ENCODE results near the gene ITGAE.

The ITGAE gene

DNA sequence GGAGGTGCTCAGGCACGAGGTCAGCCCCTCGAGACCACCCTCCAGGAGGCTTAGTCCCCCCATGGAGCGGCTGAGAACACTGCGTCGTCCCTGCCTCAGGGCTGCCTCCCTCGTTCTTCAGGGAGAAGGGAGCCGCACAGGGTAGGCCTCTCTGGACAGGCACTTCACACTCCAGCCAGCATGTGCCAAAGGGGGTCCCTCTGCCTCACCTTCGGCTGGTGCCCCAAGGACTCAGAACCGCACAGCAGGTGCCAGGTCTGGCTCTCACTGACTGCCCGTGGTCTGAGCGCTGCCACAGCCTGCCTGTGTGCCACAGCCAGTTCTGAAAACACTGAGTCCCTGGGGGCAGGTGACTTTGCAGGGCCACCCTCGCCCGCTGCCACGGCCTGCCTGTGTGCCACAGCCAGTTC is 112.1 kb downstream of the ITGAE start:
- no peak overlapping the region for H3K4ac ChIP-seq (ENCODE audit: low read depth in 1 of 2, low read length in 2 of 2)
- H2BK120ac ChIP-seq (ENCODE audit: low read depth, low read length), result no peak overlapping the region
- H4K8ac ChIP-seq (ENCODE audit: low read length), result no peak overlapping the region
- H3K9ac ChIP-seq (ENCODE audit: low read length), result no peak overlapping the region
- no peak overlapping the region for H2BK5ac ChIP-seq (ENCODE audit: low read depth, low read length, poor library complexity, severe bottlenecking)
- H3K4me2 ChIP-seq (ENCODE audit: low read length, poor library complexity, severe bottlenecking), result no peak overlapping the region
- no peak overlapping the region for H2BK12ac ChIP-seq (ENCODE audit: low read length in 2 of 2)
- no peak overlapping the region for H3K27ac ChIP-seq (ENCODE audit: low read length, poor library complexity, severe bottlenecking)
- no peak overlapping the region for H2BK15ac ChIP-seq (ENCODE audit: low read depth, poor library complexity, severe bottlenecking)
- peaks cover 2% of the 10 kb centered on the region for H3K4me1 ChIP-seq (ENCODE audit: control insufficient read depth, insufficient read depth, low read depth, low read length)
- no peaks in the 10 kb centered on the region for H3K36me3 ChIP-seq (ENCODE audit: control insufficient read depth in 1 of 2, insufficient read depth in 2 of 2, low read depth in 1 of 2, low read length in 2 of 2)
- H3K14ac ChIP-seq (ENCODE audit: low read length in 2 of 2), result no peak overlapping the region
- no peak overlapping the region for H3K23ac ChIP-seq (ENCODE audit: low read length in 2 of 2)
- no peaks in the 10 kb centered on the region for H3K79me1 ChIP-seq (replicated peaks; ENCODE audit: low read length, poor library complexity, severe bottlenecking)
- no peak overlapping the region for H3K18ac ChIP-seq (ENCODE audit: low read depth in 1 of 2, low read length in 2 of 2)
- no peak overlapping the region for H3K4me3 ChIP-seq (ENCODE audit: insufficient read depth in 1 of 2, low read depth in 1 of 2, low read length in 2 of 2)
- no peaks in the 10 kb centered on the region for H3K9me3 ChIP-seq (ENCODE audit: control insufficient read depth, low read length)
- peaks cover 8 to 31% of the 10 kb centered on the region in 2 experiments for H3K27me3 ChIP-seq (ENCODE audit: control insufficient read depth in 1 of 2, insufficient read depth in 1 of 2, low read length in 2 of 2)
- H2AK5ac ChIP-seq (ENCODE audit: low read length, severe bottlenecking), result no peak overlapping the region
- no peak overlapping the region for H4K91ac ChIP-seq (ENCODE audit: low read length)
- 93% methylated on average over 11 of the region's 14 CpGs for WGBS
- H2AFZ ChIP-seq (ENCODE audit: low read depth, low read length), result no peak overlapping the region
- DNase-seq, result no peak

DNA sequence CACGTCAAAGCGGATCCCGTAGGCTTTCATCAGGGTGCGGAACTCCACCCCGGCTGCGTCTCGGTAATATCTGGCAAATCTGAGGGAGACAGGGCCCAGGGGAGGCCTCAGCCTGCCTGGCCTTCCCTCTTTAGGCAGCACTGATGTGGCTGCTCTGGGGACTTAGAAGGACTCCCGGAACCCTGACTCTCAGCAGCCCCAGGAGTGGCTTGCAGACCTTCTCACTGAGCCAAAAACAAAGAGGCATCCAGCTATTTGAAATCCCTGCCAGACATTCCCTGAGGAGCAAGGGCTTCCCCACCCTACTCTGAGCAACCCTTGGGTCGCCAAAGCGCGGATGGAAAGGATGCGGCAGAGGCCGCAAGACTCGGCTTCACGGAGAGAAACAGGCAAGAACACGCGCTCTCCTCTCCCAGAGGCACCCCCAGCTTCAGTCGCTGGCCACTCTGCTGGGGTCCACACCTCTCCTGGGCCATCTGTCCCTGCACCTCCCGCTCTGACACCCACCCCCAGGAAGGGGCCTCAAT is 112.9 kb downstream of the ITGAE start:
- H3K18ac ChIP-seq (ENCODE audit: low read depth in 1 of 2, low read length in 2 of 2), result no peak overlapping the region
- no peak for DNase-seq
- H3K9ac ChIP-seq (ENCODE audit: low read length), result no peak overlapping the region
- no peak overlapping the region for H3K14ac ChIP-seq (ENCODE audit: low read length in 2 of 2)
- peaks cover 2% of the 10 kb centered on the region for H3K4me1 ChIP-seq (ENCODE audit: control insufficient read depth, insufficient read depth, low read depth, low read length)
- H3K4me3 ChIP-seq (ENCODE audit: insufficient read depth in 1 of 2, low read depth in 1 of 2, low read length in 2 of 2), result no peak overlapping the region
- no peak overlapping the region for H2AK5ac ChIP-seq (ENCODE audit: low read length, severe bottlenecking)
- no peaks in the 10 kb centered on the region for H3K9me3 ChIP-seq (ENCODE audit: control insufficient read depth, low read length)
- no peak overlapping the region for H4K8ac ChIP-seq (ENCODE audit: low read length)
- H3K79me1 ChIP-seq (replicated peaks; ENCODE audit: low read length, poor library complexity, severe bottlenecking), result no peaks in the 10 kb centered on the region
- no peaks in the 10 kb centered on the region for H3K36me3 ChIP-seq (ENCODE audit: control insufficient read depth in 1 of 2, insufficient read depth in 2 of 2, low read depth in 1 of 2, low read length in 2 of 2)
- H3K27ac ChIP-seq (ENCODE audit: low read length, poor library complexity, severe bottlenecking), result no peak overlapping the region
- H4K91ac ChIP-seq (ENCODE audit: low read length), result no peak overlapping the region
- H3K23ac ChIP-seq (ENCODE audit: low read length in 2 of 2), result no peak overlapping the region
- no peak overlapping the region for H3K4me2 ChIP-seq (ENCODE audit: low read length, poor library complexity, severe bottlenecking)
- H2BK12ac ChIP-seq (ENCODE audit: low read length in 2 of 2), result no peak overlapping the region
- H2BK120ac ChIP-seq (ENCODE audit: low read depth, low read length), result no peak overlapping the region
- peaks cover 9 to 35% of the 10 kb centered on the region in 2 experiments for H3K27me3 ChIP-seq (ENCODE audit: control insufficient read depth in 1 of 2, insufficient read depth in 1 of 2, low read length in 2 of 2)
- H2BK15ac ChIP-seq (ENCODE audit: low read depth, poor library complexity, severe bottlenecking), result no peak overlapping the region
- no peak overlapping the region for H2BK5ac ChIP-seq (ENCODE audit: low read depth, low read length, poor library complexity, severe bottlenecking)
- no peak overlapping the region for H2AFZ ChIP-seq (ENCODE audit: low read depth, low read length)
- no peak overlapping the region for H3K4ac ChIP-seq (ENCODE audit: low read depth in 1 of 2, low read length in 2 of 2)
- 53% methylated on average over 19 of the region's 19 CpGs for WGBS

GRCh38 chr17:3685174-3685573 is 115.8 kb downstream of the ITGAE start:
- H3K23ac ChIP-seq (ENCODE audit: low read length in 2 of 2), result no peak overlapping the region
- H2BK120ac ChIP-seq (ENCODE audit: low read depth, low read length), result no peak overlapping the region
- H2AFZ ChIP-seq (ENCODE audit: low read depth, low read length), result no peak overlapping the region
- H3K14ac ChIP-seq (ENCODE audit: low read length in 2 of 2), result no peak overlapping the region
- no peak overlapping the region for H3K4me2 ChIP-seq (ENCODE audit: low read length, poor library complexity, severe bottlenecking)
- no peaks in the 10 kb centered on the region for H3K9me3 ChIP-seq (ENCODE audit: control insufficient read depth, low read length)
- DNase-seq, result no peak
- peaks cover 2% of the 10 kb centered on the region for H3K4me1 ChIP-seq (ENCODE audit: control insufficient read depth, insufficient read depth, low read depth, low read length)
- H4K91ac ChIP-seq (ENCODE audit: low read length), result no peak overlapping the region
- no peak overlapping the region for H4K8ac ChIP-seq (ENCODE audit: low read length)
- H2BK5ac ChIP-seq (ENCODE audit: low read depth, low read length, poor library complexity, severe bottlenecking), result no peak overlapping the region
- no peak overlapping the region for H3K4ac ChIP-seq (ENCODE audit: low read depth in 1 of 2, low read length in 2 of 2)
- no peak overlapping the region for H3K9ac ChIP-seq (ENCODE audit: low read length)
- H3K79me1 ChIP-seq (replicated peaks; ENCODE audit: low read length, poor library complexity, severe bottlenecking), result no peaks in the 10 kb centered on the region
- 76% methylated on average over 11 of the region's 13 CpGs for WGBS
- no peak overlapping the region for H3K18ac ChIP-seq (ENCODE audit: low read depth in 1 of 2, low read length in 2 of 2)
- no peak overlapping the region for H2AK5ac ChIP-seq (ENCODE audit: low read length, severe bottlenecking)
- no peak overlapping the region for H3K4me3 ChIP-seq (ENCODE audit: insufficient read depth in 1 of 2, low read depth in 1 of 2, low read length in 2 of 2)
- H3K27ac ChIP-seq (ENCODE audit: low read length, poor library complexity, severe bottlenecking), result no peak overlapping the region
- H2BK15ac ChIP-seq (ENCODE audit: low read depth, poor library complexity, severe bottlenecking), result no peak overlapping the region
- peaks cover 20 to 40% of the 10 kb centered on the region in 2 experiments for H3K27me3 ChIP-seq (ENCODE audit: control insufficient read depth in 1 of 2, insufficient read depth in 1 of 2, low read length in 2 of 2)
- no peaks in the 10 kb centered on the region for H3K36me3 ChIP-seq (ENCODE audit: control insufficient read depth in 1 of 2, insufficient read depth in 2 of 2, low read depth in 1 of 2, low read length in 2 of 2)
- H2BK12ac ChIP-seq (ENCODE audit: low read length in 2 of 2), result no peak overlapping the region

- Histone ChIP-seq H3K23ac (ENCODE audit: low read length in 2 of 2) (no peak overlapping the region), H2BK120ac (ENCODE audit: low read depth, low read length) (no peak overlapping the region), H3K14ac (ENCODE audit: low read length in 2 of 2) (no peak overlapping the region), H3K4me2 (ENCODE audit: low read length, poor library complexity, severe bottlenecking) (no peak overlapping the region), H4K8ac (ENCODE audit: low read length) (no peak overlapping the region), H2AFZ (ENCODE audit: low read depth, low read length) (no peak overlapping the region), H2BK15ac (ENCODE audit: low read depth, poor library complexity, severe bottlenecking) (no peak overlapping the region), H3K9me3 (ENCODE audit: control insufficient read depth, low read length) (no peaks in the 10 kb centered on the region), H3K18ac (ENCODE audit: low read depth in 1 of 2, low read length in 2 of 2) (no peak overlapping the region), H3K4me1 (ENCODE audit: control insufficient read depth, insufficient read depth, low read depth, low read length) (peaks cover 9% of the 10 kb centered on the region), H3K9ac (ENCODE audit: low read length) (no peak overlapping the region), H4K91ac (ENCODE audit: low read length) (no peak overlapping the region), H3K36me3 (ENCODE audit: control insufficient read depth in 1 of 2, insufficient read depth in 2 of 2, low read depth in 1 of 2, low read length in 2 of 2) (no peaks in the 10 kb centered on the region), H3K79me1 (replicated peaks; ENCODE audit: low read length, poor library complexity, severe bottlenecking) (no peaks in the 10 kb centered on the region), H3K27me3 (ENCODE audit: control insufficient read depth in 1 of 2, insufficient read depth in 1 of 2, low read length in 2 of 2) (peaks cover 20 to 48% of the 10 kb centered on the region in 2 experiments), H3K27ac (ENCODE audit: low read length, poor library complexity, severe bottlenecking) (no peak overlapping the region), H2BK5ac (ENCODE audit: low read depth, low read length, poor library complexity, severe bottlenecking) (no peak overlapping the region), H2AK5ac (ENCODE audit: low read length, severe bottlenecking) (no peak overlapping the region), H2BK12ac (ENCODE audit: low read length in 2 of 2) (no peak overlapping the region), H3K4me3 (ENCODE audit: insufficient read depth in 1 of 2, low read depth in 1 of 2, low read length in 2 of 2) (no peak overlapping the region), H3K4ac (ENCODE audit: low read depth in 1 of 2, low read length in 2 of 2) (no peak overlapping the region)
- 44% methylated on average over 9 of the region's 10 CpGs for WGBS
- peak; percentile 35 for DNase-seq
Observed at GRCh38 chr17:3683054-3683511, 117.9 kb downstream of the ITGAE start.

Data from mesenchymal stem cell (in vitro differentiated cells and primary cell).